Keratinocyte (primary cell): ENCODE results near the gene CDC25C. TPM values are rescaled to one million over a fixed set of nuclear protein-coding genes. Genes with fewer than 3 reads are reported as not detected.

ENCODE experiments used
- DNase-seq: peaks from one replicate; pipeline ENCODE4 v3.0.0-alpha.2; 2011; ENCODE audit warnings: low read depth, missing footprints, low spot score
- FAIRE-seq: peaks from 2 replicates; lab custom pipeline; 2011; peaks lifted over from hg19 to GRCh38; lab: Jason Lieb, UNC
- H2AFZ ChIP-seq: 2 replicates; pipeline ENCODE4 v1.6.0; 2012; ENCODE audit warnings: low read length, control low read depth, inconsistent platforms; ENCODE audit not compliant: control insufficient read depth
- H3K27ac ChIP-seq: 2 replicates; pipeline ENCODE4 v1.5.1; 2011; ENCODE audit warnings: low read length; ENCODE audit not compliant: control insufficient read depth, insufficient read depth
- H3K27me3 ChIP-seq: 3 replicates; pipeline ENCODE4 v1.6.0; 2011; ENCODE audit warnings: low read length; ENCODE audit not compliant: control insufficient read depth, insufficient read depth; ENCODE audit errors: extremely low read depth
- H3K36me3 ChIP-seq, 2 experiments: 2 replicates in 1 of 2; 3 replicates in 1 of 2; pipeline ENCODE4 v1.5.1; 2011; ENCODE audit warnings: low read length in 2 of 2, mild to moderate bottlenecking in 1 of 2; ENCODE audit not compliant: control insufficient read depth in 2 of 2, insufficient read depth in 2 of 2; ENCODE audit errors: extremely low read depth in 1 of 2
- H3K4me1 ChIP-seq: 3 replicates; pipeline ENCODE4 v1.5.1; 2011; ENCODE audit warnings: low read length; ENCODE audit not compliant: control insufficient read depth, insufficient read depth; ENCODE audit errors: extremely low read depth
- H3K4me2 ChIP-seq: 3 replicates; pipeline ENCODE4 v1.6.0; 2011; ENCODE audit warnings: low read depth, low read length; ENCODE audit not compliant: control insufficient read depth, insufficient read depth; ENCODE audit errors: extremely low read depth
- H3K4me3 ChIP-seq, 3 experiments: fragments of 200-600 bp in 1 of 3; sonication (generic) in 1 of 3; 2 replicates in 2 of 3; 3 replicates in 1 of 3; pipeline ENCODE4 v1.5.1; 2011 to 2016; ENCODE audit warnings: low read length in 3 of 3, mild to moderate bottlenecking in 3 of 3, control low read depth in 2 of 3, inconsistent platforms in 1 of 3, low read depth in 1 of 3, mixed read lengths in 1 of 3, mixed run types in 1 of 3, moderate library complexity in 1 of 3; ENCODE audit not compliant: control insufficient read depth in 2 of 3, insufficient read depth in 2 of 3; ENCODE audit errors: extremely low read depth in 1 of 3
- H3K79me2 ChIP-seq: 2 replicates; pipeline ENCODE4 v1.6.0; 2012; ENCODE audit warnings: low read length; ENCODE audit not compliant: control insufficient read depth, insufficient read depth
- H3K9ac ChIP-seq: 3 replicates; pipeline ENCODE4 v1.6.0; 2011; ENCODE audit warnings: low read length; ENCODE audit not compliant: control insufficient read depth, insufficient read depth; ENCODE audit errors: extremely low read depth
- H3K9me1 ChIP-seq: 3 replicates; pipeline ENCODE4 v1.6.0; 2011; ENCODE audit warnings: low read length; ENCODE audit not compliant: control insufficient read depth, insufficient read depth; ENCODE audit errors: extremely low read depth
- H3K9me3 ChIP-seq: 2 replicates; pipeline ENCODE4 v1.5.1; 2012; ENCODE audit warnings: low read depth, low read length; ENCODE audit not compliant: control insufficient read depth
- H4K20me1 ChIP-seq: 3 replicates; pipeline ENCODE4 v1.6.0; 2011; ENCODE audit warnings: low read length; ENCODE audit not compliant: control insufficient read depth, insufficient read depth; ENCODE audit errors: extremely low read depth
- EZH2 ChIP-seq: IDR thresholded peaks from one replicate; pipeline ENCODE4 v1.6.1; 2012; ENCODE audit warnings: inconsistent platforms, mild to moderate bottlenecking, low read length, moderate library complexity
- dilution Hi-C: fragments of 300-500 bp; cut with MboI; formaldehyde crosslinking; loops from one replicate; pipeline ENCODE4 v1.7.0; 2020; ENCODE audit warnings: low sequenced_read_pairs; ENCODE audit not compliant: extremely low pct_ligation_motif_present
- polyA plus RNA-seq, 5 experiments: library from polyadenylated mRNA; depleted of rRNA in 3 of 5; stranded (reverse) in 3 of 5; stranded (forward) in 1 of 5; unstranded in 1 of 5; fragments of >200 nt; gene quantifications; 1 replicate in 1 of 5; 2 replicates in 3 of 5; 3 replicates in 1 of 5; pipeline versions ENCODE4 v1.2.1 to v1.2.3, GENCODE V29; 2011 to 2012; ENCODE audit warnings: missing spikeins in 2 of 5, low read depth in 1 of 5, low replicate concordance in 1 of 5
- TF ChIP-seq, protein P1 (sequence below), 3 experiments: IDR thresholded peaks in 1 of 3; conservative IDR thresholded peaks in 1 of 3; optimal IDR thresholded peaks in 1 of 3; 2 replicates in 2 of 3; 3 replicates in 1 of 3; pipeline versions ENCODE3 to v1.5.1; 2011; ENCODE audit warnings: low read length in 3 of 3, mild to moderate bottlenecking in 3 of 3, moderate library complexity in 2 of 3, control low read depth in 1 of 3, inconsistent platforms in 1 of 3; ENCODE audit not compliant: insufficient read depth in 2 of 3; ENCODE audit errors: extremely low read depth in 1 of 3

The CDC25C gene
- polyA plus RNA-seq, 1 donor (not counting 4 experiments of a cell fraction or from before 2014, with no cell fraction given): 4.7 TPM

DNA sequence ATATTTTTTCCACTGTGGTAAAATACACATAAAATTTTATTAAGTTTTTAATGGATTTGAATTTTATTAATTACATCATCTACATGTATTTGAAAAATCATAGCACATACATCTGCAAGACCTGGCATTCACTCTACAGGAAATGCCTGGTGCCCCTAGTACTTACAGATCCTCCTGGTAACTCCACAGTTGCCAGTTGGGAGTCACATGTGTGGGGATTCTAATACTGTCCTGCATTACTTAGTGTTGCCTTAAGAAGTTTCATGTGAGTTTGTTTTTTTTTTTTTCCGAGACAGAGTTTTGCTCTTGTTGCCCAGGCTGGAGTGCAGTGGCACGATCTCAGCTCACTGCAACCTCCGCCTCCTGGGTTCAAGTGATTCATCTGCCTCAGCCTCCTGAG lies 38.9 kb upstream of the CDC25C start:
- dilution Hi-C loops: no loop called here
- no peak for DNase-seq
- FAIRE-seq: no peak
- TF ChIP-seq, protein P1, sequence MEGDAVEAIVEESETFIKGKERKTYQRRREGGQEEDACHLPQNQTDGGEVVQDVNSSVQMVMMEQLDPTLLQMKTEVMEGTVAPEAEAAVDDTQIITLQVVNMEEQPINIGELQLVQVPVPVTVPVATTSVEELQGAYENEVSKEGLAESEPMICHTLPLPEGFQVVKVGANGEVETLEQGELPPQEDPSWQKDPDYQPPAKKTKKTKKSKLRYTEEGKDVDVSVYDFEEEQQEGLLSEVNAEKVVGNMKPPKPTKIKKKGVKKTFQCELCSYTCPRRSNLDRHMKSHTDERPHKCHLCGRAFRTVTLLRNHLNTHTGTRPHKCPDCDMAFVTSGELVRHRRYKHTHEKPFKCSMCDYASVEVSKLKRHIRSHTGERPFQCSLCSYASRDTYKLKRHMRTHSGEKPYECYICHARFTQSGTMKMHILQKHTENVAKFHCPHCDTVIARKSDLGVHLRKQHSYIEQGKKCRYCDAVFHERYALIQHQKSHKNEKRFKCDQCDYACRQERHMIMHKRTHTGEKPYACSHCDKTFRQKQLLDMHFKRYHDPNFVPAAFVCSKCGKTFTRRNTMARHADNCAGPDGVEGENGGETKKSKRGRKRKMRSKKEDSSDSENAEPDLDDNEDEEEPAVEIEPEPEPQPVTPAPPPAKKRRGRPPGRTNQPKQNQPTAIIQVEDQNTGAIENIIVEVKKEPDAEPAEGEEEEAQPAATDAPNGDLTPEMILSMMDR (optimal IDR thresholded peaks at IDR 0.05 in 1 of 3, IDR thresholded peaks at IDR 0.05 in 1 of 3, conservative IDR thresholded peaks at IDR 0.05 in 1 of 3; ENCODE audit: extremely low read depth in 1 of 3, insufficient read depth in 2 of 3, low read length in 3 of 3): no peak
- no peak for TF ChIP-seq EZH2
- Histone ChIP-seq H3K4me3 (no peak overlapping the region), H2AFZ (no peak overlapping the region), H3K9ac (no peak overlapping the region), H3K36me3 (no peaks in the 10 kb centered on the region), H3K27me3 (no peaks in the 10 kb centered on the region), H3K4me2 (no peak overlapping the region), H3K9me3 (no peaks in the 10 kb centered on the region), H3K79me2 (peaks cover 56% of the 10 kb centered on the region), H3K4me1 (no peaks in the 10 kb centered on the region), H4K20me1 (peaks cover 4% of the 10 kb centered on the region), H3K9me1 (peaks cover 3% of the 10 kb centered on the region), H3K27ac (no peak overlapping the region)

DNA sequence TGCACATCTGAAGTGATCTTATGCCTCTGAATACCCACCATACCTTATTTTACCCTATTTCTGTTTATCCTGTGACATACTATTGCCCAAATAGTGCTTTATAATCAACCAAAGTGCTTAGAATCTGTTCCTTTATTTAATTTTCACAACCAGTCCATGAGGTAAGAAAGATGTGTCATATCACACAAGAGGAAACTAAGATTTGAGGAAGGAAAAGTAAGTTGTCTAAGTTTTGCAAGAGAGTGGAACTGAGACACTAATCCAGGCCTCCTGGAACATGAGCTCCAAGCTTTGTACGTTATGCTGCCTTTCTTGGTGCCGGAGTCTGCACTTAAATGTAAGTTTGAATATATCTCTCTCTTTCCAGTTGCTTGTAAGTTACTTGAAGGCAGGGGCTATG lies 38.1 kb upstream of the CDC25C start:
- DNase-seq: no peak
- H3K9ac ChIP-seq: no peak overlapping the region
- peaks cover 63% of the 10 kb centered on the region for H3K79me2 ChIP-seq
- no peak for FAIRE-seq
- peaks cover 3% of the 10 kb centered on the region for H3K9me1 ChIP-seq
- no peak overlapping the region for H3K4me3 ChIP-seq
- H3K27me3 ChIP-seq: no peaks in the 10 kb centered on the region
- no peaks in the 10 kb centered on the region for H3K36me3 ChIP-seq
- dilution Hi-C loops: no loop called here
- no peak overlapping the region for H3K27ac ChIP-seq
- H3K4me2 ChIP-seq: no peak overlapping the region
- peaks cover 4% of the 10 kb centered on the region for H4K20me1 ChIP-seq
- H2AFZ ChIP-seq: no peak overlapping the region
- no peaks in the 10 kb centered on the region for H3K9me3 ChIP-seq
- no peaks in the 10 kb centered on the region for H3K4me1 ChIP-seq
- TF ChIP-seq EZH2: no peak
- TF ChIP-seq, protein P1 (optimal IDR thresholded peaks at IDR 0.05 in 1 of 3, IDR thresholded peaks at IDR 0.05 in 1 of 3, conservative IDR thresholded peaks at IDR 0.05 in 1 of 3; ENCODE audit: extremely low read depth in 1 of 3, insufficient read depth in 2 of 3, low read length in 3 of 3): no peak
